Measurements from ENCODE around the gene PPP6C. TPM values are rescaled to one million over a fixed set of nuclear protein-coding genes. Genes with fewer than 3 reads are reported as not detected.

Gene PPP6C
- total and polyA plus RNA-seq, 2 donors (not counting 1 experiment from before 2014, with no cell fraction given): 12.1 to 38.6 TPM

DNA sequence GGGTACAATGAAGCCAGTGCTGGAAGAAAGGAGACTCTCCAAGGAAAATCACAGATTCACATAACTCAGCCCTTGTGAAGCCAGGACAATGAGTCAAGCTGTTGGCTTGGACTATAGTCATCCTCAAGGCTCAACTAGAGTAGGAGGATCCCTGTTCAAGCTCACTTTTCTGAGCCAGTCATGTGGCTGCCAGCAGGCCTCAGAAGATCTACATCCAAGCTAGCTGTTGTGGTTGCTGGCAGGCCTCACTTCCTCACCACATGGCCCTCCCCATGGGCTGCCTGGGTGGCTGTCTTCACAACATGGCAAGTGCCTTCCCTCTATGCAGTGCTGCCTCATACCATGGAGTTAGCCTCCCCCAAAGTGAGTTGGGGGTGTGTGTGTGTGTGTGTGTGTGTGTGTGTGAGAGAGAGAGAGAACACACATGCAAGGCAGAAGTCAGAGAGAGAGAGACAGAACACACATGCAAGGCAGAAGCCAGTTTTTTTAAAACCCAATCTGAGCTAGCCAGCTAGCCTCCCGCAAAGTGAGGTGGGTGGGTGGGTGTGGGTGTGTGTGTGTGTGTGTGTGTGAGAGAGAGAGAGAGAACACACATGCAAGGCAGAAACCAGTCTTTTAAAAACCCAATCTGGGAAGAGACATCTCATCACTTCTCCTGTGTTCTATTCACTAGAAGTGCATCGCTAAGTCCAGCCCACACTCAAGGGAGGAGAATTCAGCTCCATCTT is 63.4 kb downstream of the PPP6C start:
- H3K4me1 Mint-ChIP-seq: peaks cover 15% of the 10 kb centered on the region
- H3K9ac ChIP-seq (ENCODE audit: low read length): no peak overlapping the region
- ChIA-PET CTCF (no interaction called here), POLR2A (interaction anchor here (1.0 kb wide), 1 partner anchor 17 kb away, joined by 6 read pairs; the partner anchor contains the start of gene SCAI)
- H3K27me3 Mint-ChIP-seq: no peaks in the 10 kb centered on the region
- H2AFZ ChIP-seq (ENCODE audit: insufficient read depth, low read depth, low read length, poor library complexity, severe bottlenecking): peak overlapping the region; percentile 17
- H3K4me2 ChIP-seq (replicated peaks; ENCODE audit: low read depth, low read length, poor library complexity, severe bottlenecking): no peak overlapping the region
- no peaks in the 10 kb centered on the region for H3K9me3 ChIP-seq (ENCODE audit: control extremely low read depth in 1 of 3, control insufficient read depth in 2 of 3, insufficient read depth in 1 of 3, low read length in 2 of 3)
- DNase-seq (peak; percentile 74), ATAC-seq (ENCODE audit: low read depth) (peak; percentile 94)
- H4K20me1 ChIP-seq (ENCODE audit: control insufficient read depth, insufficient read depth, low read length, poor library complexity, severe bottlenecking): no peaks in the 10 kb centered on the region
- peak overlapping the region; percentile 22 to 57 for H3K27ac ChIP-seq (ENCODE audit: low read length in 2 of 2)
- TF ChIP-seq CTCF (IDR thresholded peaks at IDR 0.05) (no peak), EZH2 (IDR thresholded peaks at IDR 0.05; ENCODE audit: borderline replicate concordance, insufficient read depth, low read depth, low read length, poor library complexity, severe bottlenecking) (no peak)
- no peaks in the 10 kb centered on the region for H3K9me3 Mint-ChIP-seq (ENCODE audit: insufficient read depth)
- H3K4me3 ChIP-seq (ENCODE audit: control extremely low read depth in 1 of 5, extremely low read depth in 1 of 5, insufficient read depth in 1 of 5, low read depth in 2 of 5, low read length in 4 of 5): no peak overlapping the region
- H3K27me3 ChIP-seq (replicated peaks in 1 of 4; ENCODE audit: control extremely low read depth in 1 of 4, control insufficient read depth in 3 of 4, insufficient read depth in 4 of 4, low read length in 3 of 4): no peaks in the 10 kb centered on the region
- peaks cover 12 to 16% of the 10 kb centered on the region in 2 donors for H3K4me1 ChIP-seq (ENCODE audit: control insufficient read depth in 2 of 2, insufficient read depth in 2 of 2, low read length in 2 of 2)
- peak overlapping the region; percentile 87 for H3K27ac Mint-ChIP-seq
- H3K79me2 ChIP-seq (ENCODE audit: control insufficient read depth, insufficient read depth, low read length): peaks cover 31% of the 10 kb centered on the region
- WGBS (ENCODE audit: insufficient coverage): no CpG with 5 or more reads among the region's 2 CpGs
- peak overlapping the region; percentile 47 for H3K4me3 Mint-ChIP-seq
- intact Hi-C loops (cut with micrococcal nuclease): no loop called here
- no peaks in the 10 kb centered on the region for H3K36me3 ChIP-seq (replicated peaks in 1 of 2; ENCODE audit: control extremely low read depth in 1 of 2, control insufficient read depth in 1 of 2, extremely low read depth in 1 of 2, insufficient read depth in 2 of 2, low read length in 1 of 2)

GRCh38 chr9:125125523-125125922 is 64.1 kb downstream of the PPP6C start:
- H3K27ac ChIP-seq (ENCODE audit: low read length in 2 of 2): peak overlapping the region in 1 of 2 donors; percentile 57
- no peaks in the 10 kb centered on the region for H3K9me3 ChIP-seq (ENCODE audit: control extremely low read depth in 1 of 3, control insufficient read depth in 2 of 3, insufficient read depth in 1 of 3, low read length in 2 of 3)
- ChIA-PET CTCF (no interaction called here), POLR2A (interaction anchor here (1.0 kb wide), 1 partner anchor 17 kb away, joined by 6 read pairs; the partner anchor contains the start of gene SCAI)
- no peak for DNase-seq
- ATAC-seq (ENCODE audit: low read depth): no peak
- no peaks in the 10 kb centered on the region for H3K27me3 Mint-ChIP-seq
- H3K9ac ChIP-seq (ENCODE audit: low read length): no peak overlapping the region
- H3K27me3 ChIP-seq (replicated peaks in 1 of 4; ENCODE audit: control extremely low read depth in 1 of 4, control insufficient read depth in 3 of 4, insufficient read depth in 4 of 4, low read length in 3 of 4): no peaks in the 10 kb centered on the region
- H3K4me2 ChIP-seq (replicated peaks; ENCODE audit: low read depth, low read length, poor library complexity, severe bottlenecking): no peak overlapping the region
- WGBS (ENCODE audit: insufficient coverage): 98% methylated on average over 5 of the region's 7 CpGs
- no peaks in the 10 kb centered on the region for H4K20me1 ChIP-seq (ENCODE audit: control insufficient read depth, insufficient read depth, low read length, poor library complexity, severe bottlenecking)
- no peak overlapping the region for H2AFZ ChIP-seq (ENCODE audit: insufficient read depth, low read depth, low read length, poor library complexity, severe bottlenecking)
- H3K9me3 Mint-ChIP-seq (ENCODE audit: insufficient read depth): no peaks in the 10 kb centered on the region
- H3K79me2 ChIP-seq (ENCODE audit: control insufficient read depth, insufficient read depth, low read length): peaks cover 28% of the 10 kb centered on the region
- H3K4me1 ChIP-seq (ENCODE audit: control insufficient read depth in 2 of 2, insufficient read depth in 2 of 2, low read length in 2 of 2): peaks cover 16% of the 10 kb centered on the region in 2 donors
- H3K36me3 ChIP-seq (replicated peaks in 1 of 2; ENCODE audit: control extremely low read depth in 1 of 2, control insufficient read depth in 1 of 2, extremely low read depth in 1 of 2, insufficient read depth in 2 of 2, low read length in 1 of 2): no peaks in the 10 kb centered on the region
- TF ChIP-seq EZH2 (IDR thresholded peaks at IDR 0.05; ENCODE audit: borderline replicate concordance, insufficient read depth, low read depth, low read length, poor library complexity, severe bottlenecking) (no peak), CTCF (IDR thresholded peaks at IDR 0.05) (no peak)
- peak overlapping the region; percentile 87 for H3K27ac Mint-ChIP-seq
- H3K4me3 Mint-ChIP-seq: no peak overlapping the region
- peaks cover 20% of the 10 kb centered on the region for H3K4me1 Mint-ChIP-seq
- no peak overlapping the region for H3K4me3 ChIP-seq (ENCODE audit: control extremely low read depth in 1 of 5, extremely low read depth in 1 of 5, insufficient read depth in 1 of 5, low read depth in 2 of 5, low read length in 4 of 5)
- intact Hi-C loops (cut with micrococcal nuclease): no loop called here
